Measurements from ENCODE around the gene FASTK.

Gene FASTK

DNA sequence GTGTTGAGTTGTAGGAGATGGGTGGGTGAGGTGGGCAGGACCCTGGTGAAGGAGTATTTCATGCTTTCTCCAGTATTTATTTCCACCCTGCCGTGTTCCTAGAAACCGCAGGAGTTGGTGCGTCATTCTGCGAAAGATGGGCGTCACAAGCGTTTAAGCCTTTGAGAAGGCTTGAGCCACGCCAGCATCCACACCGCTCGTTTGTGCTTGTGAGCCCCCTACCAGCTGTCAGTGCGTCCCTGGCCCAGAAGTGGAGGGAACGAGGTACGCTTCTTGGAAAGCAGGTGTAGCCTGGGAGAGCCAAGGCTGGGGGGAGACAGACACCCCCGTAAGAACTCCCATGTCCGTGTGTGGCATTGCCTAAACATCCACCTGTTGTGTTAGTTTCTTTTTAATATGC is 11.4 kb upstream of the FASTK start:
- H2AFZ ChIP-seq (ENCODE audit: low read depth, low read length, severe bottlenecking): no peak overlapping the region
- H3K79me2 ChIP-seq (ENCODE audit: insufficient read depth, low read length): no peaks in the 10 kb centered on the region
- H3K36me3 ChIP-seq (ENCODE audit: low read length): no peaks in the 10 kb centered on the region
- TF ChIP-seq EZH2phosphoT487 (conservative IDR thresholded peaks at IDR 0.05; ENCODE audit: low read length): no peak
- TF ChIP-seq, protein P1, sequence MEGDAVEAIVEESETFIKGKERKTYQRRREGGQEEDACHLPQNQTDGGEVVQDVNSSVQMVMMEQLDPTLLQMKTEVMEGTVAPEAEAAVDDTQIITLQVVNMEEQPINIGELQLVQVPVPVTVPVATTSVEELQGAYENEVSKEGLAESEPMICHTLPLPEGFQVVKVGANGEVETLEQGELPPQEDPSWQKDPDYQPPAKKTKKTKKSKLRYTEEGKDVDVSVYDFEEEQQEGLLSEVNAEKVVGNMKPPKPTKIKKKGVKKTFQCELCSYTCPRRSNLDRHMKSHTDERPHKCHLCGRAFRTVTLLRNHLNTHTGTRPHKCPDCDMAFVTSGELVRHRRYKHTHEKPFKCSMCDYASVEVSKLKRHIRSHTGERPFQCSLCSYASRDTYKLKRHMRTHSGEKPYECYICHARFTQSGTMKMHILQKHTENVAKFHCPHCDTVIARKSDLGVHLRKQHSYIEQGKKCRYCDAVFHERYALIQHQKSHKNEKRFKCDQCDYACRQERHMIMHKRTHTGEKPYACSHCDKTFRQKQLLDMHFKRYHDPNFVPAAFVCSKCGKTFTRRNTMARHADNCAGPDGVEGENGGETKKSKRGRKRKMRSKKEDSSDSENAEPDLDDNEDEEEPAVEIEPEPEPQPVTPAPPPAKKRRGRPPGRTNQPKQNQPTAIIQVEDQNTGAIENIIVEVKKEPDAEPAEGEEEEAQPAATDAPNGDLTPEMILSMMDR (IDR thresholded peaks at IDR 0.05; ENCODE audit: insufficient read depth, low read length, poor library complexity, severe bottlenecking): no peak
- H3K27me3 ChIP-seq (ENCODE audit: low read length): no peaks in the 10 kb centered on the region
- H3K9me2 ChIP-seq (replicated peaks; ENCODE audit: insufficient read depth, low read length): no peaks in the 10 kb centered on the region
- no peaks in the 10 kb centered on the region for H4K20me1 ChIP-seq (ENCODE audit: low read depth, low read length)
- H3K4me3 ChIP-seq (ENCODE audit: insufficient read depth, low read length, poor library complexity, severe bottlenecking): no peak overlapping the region
- H3K9me3 ChIP-seq (ENCODE audit: insufficient read depth, low read length): no peaks in the 10 kb centered on the region
- no peaks in the 10 kb centered on the region for H3F3A ChIP-seq (ENCODE audit: insufficient read depth)
- H3K4me2 ChIP-seq (ENCODE audit: low read depth, low read length, poor library complexity, severe bottlenecking): no peak overlapping the region
- no peak overlapping the region for H3K27ac ChIP-seq (ENCODE audit: low read depth, low read length)
- H3K9ac ChIP-seq (ENCODE audit: low read length): no peak overlapping the region

DNA sequence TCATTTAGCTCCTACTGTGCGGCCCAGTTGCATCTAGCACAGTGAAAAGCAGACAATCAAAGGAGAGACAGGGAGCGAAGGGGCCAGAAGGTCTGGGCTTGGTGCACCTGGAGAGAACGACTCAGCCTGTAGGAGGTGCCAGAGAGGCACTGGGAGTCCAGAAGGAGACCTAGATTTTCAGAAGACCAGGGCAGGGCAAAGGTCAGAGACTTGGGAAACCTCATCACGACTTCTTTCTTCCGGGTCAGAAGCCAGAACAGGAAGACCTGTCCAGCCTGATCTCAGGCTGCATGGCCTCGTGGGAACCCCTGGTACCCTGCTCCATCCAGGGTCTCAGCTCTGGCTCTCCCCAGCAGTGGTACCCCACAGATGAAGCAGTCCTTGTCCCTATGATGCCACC is 10.8 kb upstream of the FASTK start:
- Histone ChIP-seq H3K27me3 (ENCODE audit: low read length) (no peaks in the 10 kb centered on the region), H3K4me3 (ENCODE audit: insufficient read depth, low read length, poor library complexity, severe bottlenecking) (no peak overlapping the region), H3F3A (ENCODE audit: insufficient read depth) (no peaks in the 10 kb centered on the region), H3K27ac (ENCODE audit: low read depth, low read length) (no peak overlapping the region), H3K9ac (ENCODE audit: low read length) (no peak overlapping the region), H2AFZ (ENCODE audit: low read depth, low read length, severe bottlenecking) (no peak overlapping the region), H3K79me2 (ENCODE audit: insufficient read depth, low read length) (no peaks in the 10 kb centered on the region), H4K20me1 (ENCODE audit: low read depth, low read length) (no peaks in the 10 kb centered on the region), H3K9me3 (ENCODE audit: insufficient read depth, low read length) (no peaks in the 10 kb centered on the region), H3K9me2 (replicated peaks; ENCODE audit: insufficient read depth, low read length) (no peaks in the 10 kb centered on the region), H3K4me2 (ENCODE audit: low read depth, low read length, poor library complexity, severe bottlenecking) (no peak overlapping the region), H3K36me3 (ENCODE audit: low read length) (no peaks in the 10 kb centered on the region)
- TF ChIP-seq EZH2phosphoT487 (conservative IDR thresholded peaks at IDR 0.05; ENCODE audit: low read length): no peak
- TF ChIP-seq, protein P1 (IDR thresholded peaks at IDR 0.05; ENCODE audit: insufficient read depth, low read length, poor library complexity, severe bottlenecking): peak; percentile 52

GRCh38 chr7:151091003-151091402 is 10.4 kb upstream of the FASTK start:
- H3K9me3 ChIP-seq (ENCODE audit: insufficient read depth, low read length): no peaks in the 10 kb centered on the region
- no peak overlapping the region for H2AFZ ChIP-seq (ENCODE audit: low read depth, low read length, severe bottlenecking)
- H3K36me3 ChIP-seq (ENCODE audit: low read length): no peaks in the 10 kb centered on the region
- H3F3A ChIP-seq (ENCODE audit: insufficient read depth): no peaks in the 10 kb centered on the region
- H3K27ac ChIP-seq (ENCODE audit: low read depth, low read length): no peak overlapping the region
- no peaks in the 10 kb centered on the region for H3K27me3 ChIP-seq (ENCODE audit: low read length)
- H3K9ac ChIP-seq (ENCODE audit: low read length): no peak overlapping the region
- H3K9me2 ChIP-seq (replicated peaks; ENCODE audit: insufficient read depth, low read length): no peaks in the 10 kb centered on the region
- H4K20me1 ChIP-seq (ENCODE audit: low read depth, low read length): no peaks in the 10 kb centered on the region
- no peak overlapping the region for H3K4me3 ChIP-seq (ENCODE audit: insufficient read depth, low read length, poor library complexity, severe bottlenecking)
- no peak overlapping the region for H3K4me2 ChIP-seq (ENCODE audit: low read depth, low read length, poor library complexity, severe bottlenecking)
- H3K79me2 ChIP-seq (ENCODE audit: insufficient read depth, low read length): no peaks in the 10 kb centered on the region
- TF ChIP-seq, protein P1 (IDR thresholded peaks at IDR 0.05; ENCODE audit: insufficient read depth, low read length, poor library complexity, severe bottlenecking): no peak
- TF ChIP-seq EZH2phosphoT487 (conservative IDR thresholded peaks at IDR 0.05; ENCODE audit: low read length): no peak

All from SU-DHL-6 (cell line).